A673 (cell line): ENCODE results near the gene CDK17. TPM values are rescaled to one million over a fixed set of nuclear protein-coding genes. Genes with fewer than 3 reads are reported as not detected.

ENCODE experiments used
- BruUV-seq: library from RNA; stranded (reverse); fragments of 400-500 nt; replicated peaks from 2 replicates; lab custom pipeline; 2021; lab: Mats Ljungman, UMichigan
- CTCF ChIA-PET: fragments of 300-600 bp; sonication (Branson Sonifier 250); formaldehyde crosslinking; loops from one replicate; lab custom pipeline; 2022; ENCODE audit warnings: antibody characterized with exemption; lab: Charles Lee
- POLR2A ChIA-PET: fragments of 300-600 bp; sonication (Branson Sonifier 250); formaldehyde crosslinking; loops from one replicate; lab custom pipeline; 2022; ENCODE audit warnings: antibody characterized with exemption; ENCODE audit not compliant: low non-redundant PET; lab: Charles Lee
- DNase-seq: peaks from one replicate; pipeline ENCODE4 v3.0.0-alpha.2; 2015; ENCODE audit warnings: low spot score
- H3K27ac ChIP-seq: fragments of 200-600 bp; sonication (generic); 2 replicates; pipeline ENCODE4 v1.5.1; 2016; ENCODE audit warnings: mixed run types, low read depth, mild to moderate bottlenecking, mixed read lengths, antibody characterized with exemption, low read length; ENCODE audit not compliant: poor library complexity, severe bottlenecking
- H3K27me3 ChIP-seq: fragments of 200-600 bp; sonication (generic); replicated peaks from 2 replicates; pipeline ENCODE4 v1.6.1; 2017; ENCODE audit warnings: mixed run types, low read depth, mild to moderate bottlenecking, mixed read lengths, antibody characterized with exemption, low read length; ENCODE audit not compliant: insufficient read depth, poor library complexity
- H3K36me3 ChIP-seq: fragments of 200-600 bp; sonication (generic); 2 replicates; pipeline ENCODE4 v1.6.1; 2016; ENCODE audit warnings: mixed run types, mild to moderate bottlenecking, mixed read lengths, antibody characterized with exemption, low read length; ENCODE audit not compliant: insufficient read depth, poor library complexity, severe bottlenecking
- H3K4me1 ChIP-seq: fragments of 200-600 bp; sonication (generic); 2 replicates; pipeline ENCODE4 v1.6.1; 2017; ENCODE audit warnings: mixed run types, mild to moderate bottlenecking, mixed read lengths, antibody characterized with exemption, low read length; ENCODE audit not compliant: insufficient read depth, poor library complexity, severe bottlenecking
- H3K4me3 ChIP-seq: fragments of 200-600 bp; sonication (generic); 2 replicates; pipeline ENCODE4 v1.5.1; 2016; ENCODE audit warnings: low read depth, mixed run types, mild to moderate bottlenecking, mixed read lengths, low read length; ENCODE audit not compliant: poor library complexity, severe bottlenecking
- H3K9me3 ChIP-seq: fragments of 200-600 bp; sonication (generic); 2 replicates; pipeline ENCODE4 v1.6.1; 2016; ENCODE audit warnings: mixed run types, low read depth, mild to moderate bottlenecking, mixed read lengths, antibody characterized with exemption, low read length; ENCODE audit not compliant: poor library complexity, severe bottlenecking
- CTCF ChIP-seq: fragments of 300-800, 200-600 bp; sonication (generic); conservative IDR thresholded peaks from 2 replicates; pipeline ENCODE4 v1.5.1; 2017; ENCODE audit warnings: low read depth, mild to moderate bottlenecking, antibody characterized with exemption, low read length, moderate library complexity, mixed read lengths
- EZH2 ChIP-seq: fragments of 200-600 bp; sonication (generic); IDR thresholded peaks from 2 replicates; pipeline ENCODE4 v1.6.1; 2017; ENCODE audit warnings: borderline replicate concordance, low read depth, mild to moderate bottlenecking, mixed read lengths, antibody characterized with exemption, low read length; ENCODE audit not compliant: poor library complexity, severe bottlenecking
- intact Hi-C: fragments of 100-400 bp; cut with micrococcal nuclease; formaldehyde crosslinking; loops from one replicate; pipeline ENCODE4 v1.10.0; 2022; ENCODE audit not compliant: unreplicated experiment
- total RNA-seq: library from RNA; stranded (reverse); gene quantifications from 2 replicates; pipeline ENCODE4 v1.2.3, GENCODE V29; 2021

The CDK17 gene
- total RNA-seq, 1 experiment from 2014 or later, result 34.8 TPM

- no peak for TF ChIP-seq EZH2
- no peak for TF ChIP-seq CTCF
- intact Hi-C loops, result no loop called here
These were observed 163.2 kb downstream of the CDK17 start for GRCh38 chr12:96237035-96237434.

GRCh38 chr12:96236221-96236822, 163.9 kb downstream of the CDK17 start:
- Histone ChIP-seq H3K27me3 (no peaks in the 10 kb centered on the region), H3K27ac (no peak overlapping the region), H3K36me3 (no peaks in the 10 kb centered on the region), H3K4me3 (no peak overlapping the region), H3K9me3 (no peaks in the 10 kb centered on the region), H3K4me1 (peaks cover 34% of the 10 kb centered on the region)
- BruUV-seq, result no TSS peak
- intact Hi-C loops, result no loop called here
- POLR2A ChIA-PET, result no interaction called here
- CTCF ChIA-PET, result no interaction called here
- no peak for DNase-seq
- TF ChIP-seq CTCF (no peak), EZH2 (no peak)

More at GRCh38 chr12:96237035-96237434, 163.2 kb downstream of the CDK17 start:
- no peak overlapping the region for H3K4me3 ChIP-seq
- peaks cover 34% of the 10 kb centered on the region for H3K4me1 ChIP-seq
- ChIA-PET POLR2A (no interaction called here), CTCF (interaction anchor here (0.5 kb wide), 1 partner anchor 22 kb away, joined by 4 read pairs; no protein-coding TSS in a partner anchor)
- no TSS peak for BruUV-seq
- no peaks in the 10 kb centered on the region for H3K27me3 ChIP-seq
- H3K9me3 ChIP-seq, result no peaks in the 10 kb centered on the region
- no peaks in the 10 kb centered on the region for H3K36me3 ChIP-seq
- no peak for DNase-seq
- H3K27ac ChIP-seq, result no peak overlapping the region

- Histone ChIP-seq H3K4me3 (no peak overlapping the region), H3K4me1 (peaks cover 30% of the 10 kb centered on the region), H3K36me3 (no peaks in the 10 kb centered on the region), H3K9me3 (no peaks in the 10 kb centered on the region), H3K27me3 (no peaks in the 10 kb centered on the region), H3K27ac (no peak overlapping the region)
- DNase-seq, result no peak
- TF ChIP-seq EZH2, result no peak
- TF ChIP-seq CTCF, result no peak
- ChIA-PET CTCF (no interaction called here), POLR2A (no interaction called here)
- intact Hi-C loops, result no loop called here
- BruUV-seq, result no TSS peak
These were observed 164.8 kb downstream of the CDK17 start for GRCh38 chr12:96235484-96235826.
